Keratinocyte (primary cell): Measurements from ENCODE around the gene PPL.

ENCODE experiments used
- CTCF ChIP-seq, 3 experiments: IDR thresholded peaks in 1 of 3; conservative IDR thresholded peaks in 1 of 3; optimal IDR thresholded peaks in 1 of 3; 2 replicates in 2 of 3; 3 replicates in 1 of 3; pipeline versions ENCODE3 to v1.5.1; 2011; ENCODE audit warnings: low read length in 3 of 3, mild to moderate bottlenecking in 3 of 3, moderate library complexity in 2 of 3, control low read depth in 1 of 3, inconsistent platforms in 1 of 3; ENCODE audit not compliant: insufficient read depth in 2 of 3; ENCODE audit errors: extremely low read depth in 1 of 3
- EZH2 ChIP-seq: IDR thresholded peaks from one replicate; pipeline ENCODE4 v1.6.1; 2012; ENCODE audit warnings: inconsistent platforms, mild to moderate bottlenecking, low read length, moderate library complexity

- TF ChIP-seq EZH2: no peak
- no peak for TF ChIP-seq CTCF (optimal IDR thresholded peaks at IDR 0.05 in 1 of 3, IDR thresholded peaks at IDR 0.05 in 1 of 3, conservative IDR thresholded peaks at IDR 0.05 in 1 of 3; ENCODE audit: extremely low read depth in 1 of 3, insufficient read depth in 2 of 3, low read length in 3 of 3)
These were observed 36.9 kb downstream of the PPL start for GRCh38 chr16:4900036-4900435.
